Measurements from ENCODE around the gene ACTL6A.

- TF ChIP-seq POLR2A (IDR thresholded peaks at IDR 0.05) (no peak), CTCF (IDR thresholded peaks at IDR 0.05) (no peak)
These were observed 27.9 kb downstream of the ACTL6A start for GRCh38 chr3:179590669-179591068.
